ENCODE data around the gene FOLR3. TPM values are rescaled to one million over a fixed set of nuclear protein-coding genes. Genes with fewer than 3 reads are reported as not detected.
"Not testable (repeated sequence)": the region's sequence is repeated elsewhere in the genome, so short reads cannot be mapped to it uniquely, and the experiment has no call there.

Gene FOLR3
- total RNA-seq = 1.9 and 7.6 TPM in 2 replicates

GRCh38 chr11:72135473-72135872, at the start of gene FOLR3:
Gene FOLR3, plus strand, starts transcription at chr11:72135725. Its CDS starts 228 bp downstream, at chr11:72135953.
- not testable (repeated sequence) for DNase-seq (ENCODE audit: low read depth)

- no peak for DNase-seq (ENCODE audit: low read depth)
Observed at GRCh38 chr11:72088076-72088808, 47.3 kb upstream of the FOLR3 start.

GRCh38 chr11:72091292-72091691, 44.2 kb upstream of the FOLR3 start:
- peak; percentile 58 for DNase-seq (ENCODE audit: low read depth)

GRCh38 chr11:72098741-72099140, 36.8 kb upstream of the FOLR3 start:
- no peak for DNase-seq (ENCODE audit: low read depth)

- DNase-seq (ENCODE audit: low read depth) = no peak
Observed at GRCh38 chr11:72100009-72100408, 35.5 kb upstream of the FOLR3 start.

- no peak for DNase-seq (ENCODE audit: low read depth)
Observed at GRCh38 chr11:72100462-72100861, 35.1 kb upstream of the FOLR3 start.

- DNase-seq (ENCODE audit: low read depth) = no peak
Observed at GRCh38 chr11:72102162-72102561, 33.4 kb upstream of the FOLR3 start.

GRCh38 chr11:72102631-72102945, 32.9 kb upstream of the FOLR3 start:
- DNase-seq (ENCODE audit: low read depth) = no peak

- DNase-seq (ENCODE audit: low read depth) = peak; percentile 96
Observed at GRCh38 chr11:72102946-72103753, 32.4 kb upstream of the FOLR3 start, which contains the start of gene LAMTOR1. Gene LAMTOR1, minus strand, starts transcription at chr11:72103297. Its CDS starts 73 bp downstream, at chr11:72103224.

GRCh38 chr11:72103754-72104167, 31.8 kb upstream of the FOLR3 start:
- DNase-seq (ENCODE audit: low read depth) = no peak

GRCh38 chr11:72105888-72106287, 29.6 kb upstream of the FOLR3 start, which contains the start of gene TOMT:
Gene TOMT, plus strand, starts transcription at chr11:72105924. Its CDS starts 28 bp downstream, at chr11:72105952.
- DNase-seq (ENCODE audit: low read depth) = no peak

GRCh38 chr11:72111300-72112142, 24.0 kb upstream of the FOLR3 start:
- DNase-seq (ENCODE audit: low read depth) = no peak

GRCh38 chr11:72112143-72112977, 23.2 kb upstream of the FOLR3 start, which contains the start of gene ANAPC15:
Gene ANAPC15, minus strand, starts transcription at chr11:72112695. Its CDS starts 1,419 bp downstream, at chr11:72111276.
- DNase-seq (ENCODE audit: low read depth) = peak; percentile 99

- DNase-seq (ENCODE audit: low read depth) = no peak
Observed at GRCh38 chr11:72112978-72113808, 22.3 kb upstream of the FOLR3 start.

- no peak for DNase-seq (ENCODE audit: low read depth)
Observed at GRCh38 chr11:72114570-72114969, 21.0 kb upstream of the FOLR3 start.

- no peak for DNase-seq (ENCODE audit: low read depth)
Observed at GRCh38 chr11:72116019-72116755, 19.3 kb upstream of the FOLR3 start.

- no peak for DNase-seq (ENCODE audit: low read depth)
Observed at GRCh38 chr11:72119198-72119597, 16.3 kb upstream of the FOLR3 start.

GRCh38 chr11:72120930-72121329, 14.6 kb upstream of the FOLR3 start:
- DNase-seq (ENCODE audit: low read depth) = no peak

GRCh38 chr11:72122607-72123006, 12.9 kb upstream of the FOLR3 start:
- no peak for DNase-seq (ENCODE audit: low read depth)

Data from renal cortical epithelial cell (primary cell).